ENCODE measurements around the gene ST8SIA5. TPM values are rescaled to one million over a fixed set of nuclear protein-coding genes. Genes with fewer than 3 reads are reported as not detected.

ST8SIA5 gene
- total RNA-seq, 2 experiments from 2014 or later: 0.08 TPM; not detected in 1

DNA sequence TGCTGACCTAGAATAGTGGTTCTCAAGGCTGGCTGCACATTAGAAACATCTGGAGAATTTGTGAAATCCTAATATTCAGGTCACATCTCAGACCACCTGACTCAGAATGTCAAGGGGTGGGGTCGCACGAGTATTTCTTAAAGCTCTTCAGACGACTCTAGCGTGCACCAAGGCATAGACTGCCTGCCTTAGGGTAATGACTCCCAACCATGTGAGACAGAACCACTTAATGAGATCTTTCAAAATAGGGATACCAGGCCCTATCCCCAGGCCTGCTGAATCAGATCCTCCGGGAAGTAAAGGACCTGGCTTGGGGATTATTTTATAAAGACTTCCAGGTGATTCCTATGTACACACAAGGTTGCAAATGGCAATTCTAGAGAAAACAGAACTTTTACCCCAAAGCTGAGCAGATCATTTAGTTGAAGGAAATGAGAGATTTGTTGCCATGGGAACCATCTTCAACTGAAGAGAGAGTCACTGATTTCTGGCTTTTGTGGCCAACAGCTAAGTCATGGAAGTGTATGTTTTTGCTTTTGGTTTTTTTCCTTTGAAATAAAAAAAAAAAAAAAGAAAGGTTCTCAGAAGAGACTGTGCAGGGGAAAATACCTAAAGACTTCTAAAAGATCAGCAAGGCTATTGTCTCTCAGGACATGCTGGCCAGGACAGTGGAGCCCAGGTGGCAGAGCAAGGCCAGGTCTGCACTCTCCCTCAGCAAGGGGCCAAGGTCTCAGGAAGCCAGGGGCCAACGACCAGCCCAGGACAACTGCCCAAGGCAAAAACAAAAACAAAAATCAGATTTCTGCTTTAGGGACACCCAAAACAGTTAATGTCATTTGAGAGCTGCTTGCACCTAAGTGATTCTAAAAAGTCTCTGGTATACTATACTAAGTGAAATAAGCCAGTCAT is 84.5 kb downstream of the ST8SIA5 start:
- intact Hi-C loops (cut with DNase I, micrococcal nuclease): no loop called here
- Mint-ChIP-seq H3K27me3 (no peaks in the 10 kb centered on the region), H3K4me1 (ENCODE audit: low read depth) (peaks cover 16% of the 10 kb centered on the region), H3K9me3 (no peaks in the 10 kb centered on the region), H3K27ac (peak overlapping the region; percentile 20), H3K36me3 (ENCODE audit: low read depth) (no peaks in the 10 kb centered on the region), H3K4me3 (no peak overlapping the region)
- Histone ChIP-seq H3K36me3 (ENCODE audit: insufficient read depth, low read length) (no peaks in the 10 kb centered on the region), H3K27ac (ENCODE audit: low read depth in 1 of 2, low read length in 2 of 2) (no peak overlapping the region), H3K4me1 (ENCODE audit: insufficient read depth, low read length) (peaks cover 10% of the 10 kb centered on the region), H3K4me3 (ENCODE audit: low read length) (no peak overlapping the region), H3K27me3 (ENCODE audit: control insufficient read depth in 1 of 2, insufficient read depth in 2 of 2, low read length in 2 of 2) (no peaks in the 10 kb centered on the region), H3K9me3 (ENCODE audit: control insufficient read depth in 1 of 2, insufficient read depth in 1 of 2, low read length in 2 of 2) (no peaks in the 10 kb centered on the region)
- TF ChIP-seq, protein P1, sequence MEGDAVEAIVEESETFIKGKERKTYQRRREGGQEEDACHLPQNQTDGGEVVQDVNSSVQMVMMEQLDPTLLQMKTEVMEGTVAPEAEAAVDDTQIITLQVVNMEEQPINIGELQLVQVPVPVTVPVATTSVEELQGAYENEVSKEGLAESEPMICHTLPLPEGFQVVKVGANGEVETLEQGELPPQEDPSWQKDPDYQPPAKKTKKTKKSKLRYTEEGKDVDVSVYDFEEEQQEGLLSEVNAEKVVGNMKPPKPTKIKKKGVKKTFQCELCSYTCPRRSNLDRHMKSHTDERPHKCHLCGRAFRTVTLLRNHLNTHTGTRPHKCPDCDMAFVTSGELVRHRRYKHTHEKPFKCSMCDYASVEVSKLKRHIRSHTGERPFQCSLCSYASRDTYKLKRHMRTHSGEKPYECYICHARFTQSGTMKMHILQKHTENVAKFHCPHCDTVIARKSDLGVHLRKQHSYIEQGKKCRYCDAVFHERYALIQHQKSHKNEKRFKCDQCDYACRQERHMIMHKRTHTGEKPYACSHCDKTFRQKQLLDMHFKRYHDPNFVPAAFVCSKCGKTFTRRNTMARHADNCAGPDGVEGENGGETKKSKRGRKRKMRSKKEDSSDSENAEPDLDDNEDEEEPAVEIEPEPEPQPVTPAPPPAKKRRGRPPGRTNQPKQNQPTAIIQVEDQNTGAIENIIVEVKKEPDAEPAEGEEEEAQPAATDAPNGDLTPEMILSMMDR (IDR thresholded peaks at IDR 0.05): no peak
- CTCF ChIA-PET: interaction anchor here (0.8 kb wide), 1 partner anchor 14 kb away, joined by 3 read pairs; no protein-coding TSS in a partner anchor
- DNase-seq: peak in 3 of 14 experiments; percentile 58 to 73 (median 66)
- POLR2A ChIA-PET: no interaction called here
- peak; percentile 77 for ATAC-seq (ENCODE audit: poor library complexity)

DNA sequence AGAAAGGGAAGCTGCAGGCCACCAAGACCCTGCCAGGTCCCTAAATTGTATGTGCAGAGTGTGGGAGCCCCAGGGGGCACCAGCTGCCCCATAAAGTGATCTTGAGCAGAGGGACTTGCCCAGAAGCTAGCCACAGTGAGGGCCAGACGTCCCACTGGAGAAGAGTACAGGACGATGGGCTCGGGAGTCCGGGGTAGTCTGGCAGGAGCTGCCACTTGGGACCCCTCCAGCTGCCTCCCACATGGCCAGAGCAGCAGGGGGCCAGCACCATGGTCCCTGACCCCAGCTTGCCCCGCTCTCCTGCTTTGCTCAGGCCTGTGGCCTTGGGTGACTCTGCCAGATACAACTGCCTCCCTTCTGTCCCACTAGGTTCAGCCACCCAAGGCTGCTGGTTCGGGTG is 88.2 kb downstream of the ST8SIA5 start:
- H3K4me1 Mint-ChIP-seq (ENCODE audit: low read depth): peaks cover 16% of the 10 kb centered on the region
- Histone ChIP-seq H3K36me3 (ENCODE audit: insufficient read depth, low read length) (no peaks in the 10 kb centered on the region), H3K27me3 (ENCODE audit: control insufficient read depth in 1 of 2, insufficient read depth in 2 of 2, low read length in 2 of 2) (no peaks in the 10 kb centered on the region), H3K27ac (ENCODE audit: low read depth in 1 of 2, low read length in 2 of 2) (no peak overlapping the region), H3K9me3 (ENCODE audit: control insufficient read depth in 1 of 2, insufficient read depth in 1 of 2, low read length in 2 of 2) (no peaks in the 10 kb centered on the region), H3K4me3 (ENCODE audit: low read length) (no peak overlapping the region), H3K4me1 (ENCODE audit: insufficient read depth, low read length) (peaks cover 10% of the 10 kb centered on the region)
- ATAC-seq (ENCODE audit: poor library complexity) (no peak), DNase-seq (no peak)
- H3K9me3 Mint-ChIP-seq: no peaks in the 10 kb centered on the region
- TF ChIP-seq, protein P1 (IDR thresholded peaks at IDR 0.05): no peak
- H3K27me3 Mint-ChIP-seq: no peaks in the 10 kb centered on the region
- H3K4me3 Mint-ChIP-seq: no peak overlapping the region
- ChIA-PET POLR2A (no interaction called here), CTCF (interaction anchor here (1.4 kb wide), 1 partner anchor 11 kb away, joined by 3 read pairs; no protein-coding TSS in a partner anchor)
- H3K27ac Mint-ChIP-seq: no peak overlapping the region
- intact Hi-C loops (cut with DNase I, micrococcal nuclease): no loop called here
- H3K36me3 Mint-ChIP-seq (ENCODE audit: low read depth): no peaks in the 10 kb centered on the region

DNA sequence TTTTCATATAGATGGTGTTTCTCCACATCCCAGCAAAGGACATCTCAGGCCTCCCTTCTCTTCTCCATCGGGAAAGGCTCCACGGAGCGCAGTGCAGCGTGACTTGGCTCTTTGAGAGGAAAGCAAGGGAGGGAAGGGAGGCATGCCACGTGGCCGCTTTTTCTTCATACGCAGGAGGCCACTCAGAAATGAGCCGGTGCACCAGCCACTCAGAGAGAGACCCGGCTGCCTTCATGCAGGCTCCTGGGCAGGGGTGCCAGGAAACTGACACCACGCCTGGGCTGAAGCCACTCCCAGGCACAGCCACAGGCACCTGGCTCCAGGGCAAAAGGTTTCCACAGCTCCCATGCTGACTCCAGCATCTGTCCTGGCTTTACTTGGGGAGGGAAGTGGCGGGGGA is 88.7 kb downstream of the ST8SIA5 start:
- H3K27me3 ChIP-seq (ENCODE audit: control insufficient read depth in 1 of 2, insufficient read depth in 2 of 2, low read length in 2 of 2): no peaks in the 10 kb centered on the region
- Mint-ChIP-seq H3K27ac (no peak overlapping the region), H3K36me3 (ENCODE audit: low read depth) (no peaks in the 10 kb centered on the region), H3K9me3 (no peaks in the 10 kb centered on the region), H3K4me3 (no peak overlapping the region), H3K4me1 (ENCODE audit: low read depth) (peaks cover 13% of the 10 kb centered on the region), H3K27me3 (no peaks in the 10 kb centered on the region)
- intact Hi-C loops (cut with DNase I, micrococcal nuclease): no loop called here
- TF ChIP-seq, protein P1 (IDR thresholded peaks at IDR 0.05): no peak
- no peak for ATAC-seq (ENCODE audit: poor library complexity)
- ChIA-PET CTCF (interaction anchor here (1.4 kb wide), 1 partner anchor 10 kb away, joined by 3 read pairs; no protein-coding TSS in a partner anchor), POLR2A (no interaction called here)
- no peak overlapping the region for H3K4me3 ChIP-seq (ENCODE audit: low read length)
- no peaks in the 10 kb centered on the region for H3K36me3 ChIP-seq (ENCODE audit: insufficient read depth, low read length)
- no peaks in the 10 kb centered on the region for H3K9me3 ChIP-seq (ENCODE audit: control insufficient read depth in 1 of 2, insufficient read depth in 1 of 2, low read length in 2 of 2)
- no peak for DNase-seq
- no peak overlapping the region for H3K27ac ChIP-seq (ENCODE audit: low read depth in 1 of 2, low read length in 2 of 2)
- H3K4me1 ChIP-seq (ENCODE audit: insufficient read depth, low read length): peaks cover 10% of the 10 kb centered on the region
